HuH-7.5 (cell line): ENCODE measurements around the gene CPXM2.

Experiments used
- DNase-seq: peaks from one replicate; pipeline ENCODE4 v3.0.0; 2011; ENCODE audit warnings: low spot score

The CPXM2 gene

DNA sequence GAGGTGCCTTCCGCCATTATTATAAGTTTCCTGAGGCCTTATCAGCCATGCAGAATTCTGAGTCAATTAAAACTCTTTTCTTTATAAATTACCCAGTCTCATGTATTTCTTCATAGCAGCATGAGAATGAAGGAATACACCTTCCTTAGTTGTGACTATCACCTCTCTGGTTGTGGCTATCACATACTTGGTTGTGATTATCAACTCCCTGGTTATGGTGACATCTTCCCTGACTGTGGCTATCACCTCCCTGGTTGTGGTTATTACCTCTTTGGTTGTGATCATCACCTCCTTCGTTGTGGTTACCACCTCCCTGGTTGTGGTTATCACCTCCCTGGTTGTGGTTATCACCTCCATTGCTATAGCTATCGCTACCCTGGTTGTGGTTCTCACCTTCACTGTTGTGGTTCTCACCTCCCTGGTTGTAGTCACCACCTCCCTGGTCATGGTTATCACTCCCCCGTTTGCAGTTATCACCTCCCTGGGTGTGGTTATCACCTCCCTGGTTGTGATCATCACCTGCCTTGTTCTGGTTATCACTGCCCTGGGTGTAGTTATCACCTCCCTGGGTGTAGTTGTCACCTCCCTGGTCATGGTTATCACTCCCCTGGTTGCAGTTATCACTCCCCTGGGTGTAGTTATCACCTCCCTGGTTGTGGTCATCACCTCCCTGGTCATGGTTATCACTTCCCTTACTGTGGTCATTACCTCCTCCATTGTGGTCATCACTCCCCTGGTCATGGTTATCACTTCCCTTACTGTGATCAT, 119.5 kb downstream of the CPXM2 start:
- no peak for DNase-seq

DNA sequence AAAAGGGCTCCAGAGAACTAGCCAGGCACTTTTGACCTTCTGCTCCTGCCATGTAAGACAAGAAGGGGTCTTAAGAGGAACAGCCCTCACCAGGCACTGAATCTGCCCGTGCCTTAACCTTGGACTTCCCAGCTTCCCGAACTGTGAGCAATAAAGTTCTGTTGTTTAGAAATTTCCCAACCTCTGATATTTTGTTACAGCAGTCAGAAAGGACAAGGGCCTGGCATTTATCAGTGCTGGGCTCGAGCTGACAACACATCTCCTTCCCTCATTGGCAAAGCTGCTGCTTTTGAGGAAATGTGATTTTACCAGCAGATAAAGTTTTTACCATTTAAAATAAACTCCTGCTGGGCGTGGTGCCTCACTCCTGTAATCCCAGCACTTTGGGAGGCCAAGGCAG, 122.0 kb downstream of the CPXM2 start:
- no peak for DNase-seq

DNA sequence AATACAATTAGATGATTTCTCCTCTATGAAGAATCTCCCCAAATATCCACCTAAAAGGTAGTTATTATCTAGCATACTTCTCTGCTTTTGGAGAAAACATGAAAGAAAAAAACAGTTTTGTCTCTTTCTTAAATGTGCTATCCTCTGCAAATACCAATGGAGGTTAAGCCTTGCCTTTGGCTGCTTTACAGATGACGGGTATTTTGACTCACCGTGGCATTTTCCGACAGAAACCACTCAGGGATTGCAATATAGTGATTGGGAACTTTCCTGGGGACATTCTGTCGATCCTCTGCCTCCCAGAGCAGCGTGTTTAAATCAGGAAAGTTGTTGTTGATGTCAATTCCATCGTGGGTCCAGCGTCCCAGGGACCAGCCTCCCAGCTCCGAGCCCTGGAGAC, 124.8 kb downstream of the CPXM2 start:
- no peak for DNase-seq

DNA sequence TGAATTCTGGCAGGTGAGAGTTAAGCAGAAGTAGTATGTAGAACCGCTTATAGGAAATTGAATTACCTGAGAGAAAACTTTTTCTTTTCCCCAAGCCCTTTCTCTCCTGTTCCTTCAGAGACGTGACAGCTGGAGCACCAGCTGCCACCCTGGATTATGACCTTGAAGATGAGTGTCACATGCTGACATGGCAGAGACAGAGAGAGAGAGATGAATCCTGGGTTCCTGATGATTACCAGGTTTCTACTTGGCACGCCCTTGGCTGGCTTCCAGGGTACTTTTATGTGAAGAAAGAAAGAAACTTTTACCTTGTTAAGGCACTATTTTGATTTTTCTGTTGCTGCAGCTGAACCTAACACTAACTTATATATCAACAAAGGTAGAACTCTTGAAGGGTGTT, 125.6 kb downstream of the CPXM2 start:
- DNase-seq, result no peak

DNA sequence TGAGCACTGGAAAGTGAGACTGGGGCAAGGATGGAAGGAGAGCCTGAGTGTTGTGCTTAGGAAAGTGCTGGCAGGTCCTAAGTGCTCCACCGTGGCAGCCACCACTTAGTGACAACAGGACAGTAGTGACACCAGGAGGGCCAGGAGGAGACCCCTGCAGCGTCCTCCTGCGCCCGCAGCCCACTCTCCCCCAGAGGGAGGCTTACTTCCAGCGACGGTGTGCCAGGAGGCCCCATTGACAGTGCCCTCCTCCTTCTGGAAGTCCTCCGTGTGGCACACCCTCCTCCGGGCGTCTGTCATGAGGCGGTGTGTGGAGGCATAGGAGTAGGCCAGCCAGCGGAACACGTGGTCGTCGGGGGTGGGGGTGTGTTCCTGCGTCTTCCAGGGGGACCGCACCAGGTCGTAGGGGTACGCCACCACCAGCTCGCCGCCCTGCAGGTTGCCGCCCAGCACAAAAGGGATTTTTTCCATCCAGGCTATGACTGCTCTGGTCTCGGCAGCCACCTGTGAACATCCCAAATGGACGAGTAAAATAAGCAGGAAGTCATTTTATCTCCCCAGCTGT, 129.9 kb downstream of the CPXM2 start:
- DNase-seq, result no peak

DNA sequence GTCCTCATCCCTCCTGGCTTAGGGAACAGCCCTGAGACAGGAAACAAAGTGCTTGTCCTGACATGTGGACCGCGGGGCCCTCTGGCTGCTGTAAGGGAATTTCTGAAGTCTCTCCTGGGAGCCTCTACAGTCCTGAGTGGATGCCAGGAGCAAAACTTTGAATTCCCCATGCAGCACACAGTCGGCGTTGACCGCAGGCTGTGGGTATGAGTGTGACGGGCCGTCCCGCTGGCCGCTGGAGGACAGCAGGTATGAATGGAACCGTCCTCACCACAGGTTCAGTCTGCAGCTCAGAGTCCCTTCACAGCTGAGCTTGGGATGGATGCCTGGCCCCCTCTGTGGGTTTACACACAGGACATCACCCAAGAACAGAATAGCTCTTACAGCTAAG, 130.6 kb downstream of the CPXM2 start:
- DNase-seq, result no peak

DNA sequence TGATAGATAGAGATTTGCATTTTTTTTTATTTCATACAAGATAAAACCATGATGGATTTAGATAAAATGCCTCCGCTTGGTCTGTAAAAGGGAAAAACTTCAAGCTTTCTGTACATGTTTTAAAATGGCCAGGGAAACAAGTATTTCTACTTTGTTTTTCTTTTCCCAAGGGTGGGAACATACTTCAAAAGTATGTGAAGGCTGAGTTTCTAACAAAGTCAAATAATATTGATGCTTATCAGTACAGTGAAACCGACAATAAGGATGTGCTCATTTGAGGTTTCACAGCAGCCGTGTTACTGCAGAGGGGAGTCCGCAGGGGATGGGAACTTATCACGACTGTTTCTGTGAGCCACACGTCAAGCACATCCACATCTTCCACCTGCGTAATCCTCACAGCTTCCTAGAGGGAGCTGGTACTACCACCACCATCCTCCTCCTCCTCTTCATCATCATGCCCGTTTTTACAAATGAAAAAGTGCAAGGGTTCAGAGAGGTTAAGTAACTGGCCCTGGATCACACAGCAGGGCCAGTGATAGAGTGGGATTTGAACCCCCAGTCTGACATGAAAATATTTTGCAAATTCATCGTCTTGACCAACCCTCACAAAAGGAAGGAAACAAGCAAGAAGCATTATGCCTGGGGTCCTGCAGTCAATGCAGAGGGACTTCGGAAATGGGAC, 131.1 kb downstream of the CPXM2 start:
- no peak for DNase-seq

DNA sequence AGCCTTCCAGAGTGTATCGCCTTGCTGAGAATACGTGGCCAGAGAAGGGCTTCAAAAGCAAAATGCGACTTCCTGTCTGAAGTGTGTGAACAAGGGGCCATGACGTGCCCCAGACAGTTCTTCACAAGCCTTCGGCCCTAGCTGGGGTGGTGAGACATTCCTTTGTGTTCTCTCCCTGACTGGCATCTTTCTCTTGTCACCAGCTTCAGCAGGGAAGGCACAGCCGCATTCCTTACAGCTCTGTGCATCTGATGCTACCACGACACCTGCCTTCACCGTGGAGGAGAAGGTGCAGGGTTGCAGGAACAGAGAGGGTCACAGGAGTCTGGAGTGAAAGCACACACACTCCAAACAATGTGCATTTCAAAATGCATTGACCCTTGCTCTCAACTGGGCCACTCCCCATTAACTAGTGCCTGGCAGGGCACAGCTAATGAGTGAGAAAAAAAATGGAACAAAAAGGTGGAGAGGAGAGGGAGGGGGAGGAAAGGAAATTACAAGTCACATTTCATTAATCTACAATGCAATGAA, 132.0 kb downstream of the CPXM2 start:
- DNase-seq, result no peak

DNA sequence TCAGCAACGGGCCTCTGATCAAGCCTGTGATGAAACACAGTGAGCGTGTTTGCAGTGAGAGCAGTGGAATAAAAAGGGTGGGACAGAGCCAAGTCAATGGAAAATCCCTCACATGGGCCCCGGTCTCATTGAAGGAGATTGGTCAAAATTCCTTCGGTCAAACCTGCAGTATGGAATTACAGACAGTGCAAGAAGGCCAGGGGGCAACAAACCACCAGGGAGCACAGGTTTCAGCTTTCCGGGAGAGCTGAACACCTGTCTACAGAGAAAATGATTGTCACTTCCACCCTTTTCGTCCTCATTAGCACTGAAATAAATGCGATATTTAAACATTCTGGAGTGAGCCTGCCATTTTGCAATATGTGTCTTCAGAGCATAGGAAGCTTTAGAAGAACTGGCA, 132.6 kb downstream of the CPXM2 start:
- DNase-seq, result no peak

DNA sequence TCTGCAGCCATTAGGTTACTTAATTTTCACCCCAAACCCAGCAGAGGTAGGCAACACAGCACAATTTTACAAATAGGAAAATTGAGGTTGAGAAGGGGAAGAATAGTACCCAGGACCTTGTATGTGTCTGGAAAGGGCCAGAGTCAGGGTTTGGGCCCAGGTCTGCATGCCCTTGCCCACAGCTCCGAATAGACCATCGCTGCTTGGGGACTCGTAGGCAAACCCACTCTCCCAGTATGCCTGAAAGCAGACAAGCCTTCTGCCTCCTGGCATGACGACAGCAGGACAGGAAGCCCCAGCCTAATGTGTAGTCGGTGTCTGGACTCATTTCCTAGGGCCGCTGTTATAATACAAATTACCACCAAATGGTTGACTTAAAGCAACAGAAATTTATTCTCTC, 133.8 kb downstream of the CPXM2 start:
- DNase-seq, result no peak

DNA sequence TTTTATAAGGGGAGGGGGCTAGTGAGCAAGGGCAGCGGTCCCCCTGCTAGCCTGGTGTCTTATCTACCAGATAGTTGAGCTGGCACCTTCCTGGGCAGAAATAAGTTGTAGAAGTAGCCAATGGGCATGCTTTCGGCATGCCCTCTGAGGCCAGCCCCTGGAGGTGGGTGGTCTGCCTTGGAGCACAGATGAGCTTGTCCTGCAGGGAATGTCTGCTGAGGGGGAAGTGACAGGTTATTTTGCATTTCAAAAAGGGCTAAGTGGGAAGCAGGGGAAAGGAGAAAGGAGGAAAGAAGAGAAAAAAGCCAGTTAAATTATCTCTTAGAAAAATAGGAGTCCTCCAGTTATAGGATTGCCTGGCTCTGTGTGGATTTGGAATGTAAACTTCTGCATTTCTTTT, 136.5 kb downstream of the CPXM2 start:
- DNase-seq, result no peak

DNA sequence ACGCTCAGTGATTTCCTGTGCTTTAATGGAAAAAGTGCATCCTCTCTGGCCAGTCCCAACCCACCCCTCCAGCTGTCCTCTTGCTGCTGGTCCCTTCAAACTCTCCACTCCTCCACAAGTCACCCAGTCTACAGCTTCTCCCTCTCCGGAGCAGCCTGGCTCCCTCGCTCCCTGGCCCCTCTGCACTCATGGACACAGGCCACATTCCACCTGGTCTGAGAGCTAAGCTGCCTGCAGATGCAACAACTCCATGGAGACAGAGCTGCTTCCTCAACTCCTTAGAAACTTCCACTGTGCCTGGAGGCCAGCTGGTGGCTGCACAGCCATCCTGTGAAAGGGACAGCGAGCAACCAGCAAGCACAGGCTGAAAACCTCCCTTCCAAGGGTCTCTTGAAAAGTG, 137.5 kb downstream of the CPXM2 start:
- DNase-seq, result no peak

DNA sequence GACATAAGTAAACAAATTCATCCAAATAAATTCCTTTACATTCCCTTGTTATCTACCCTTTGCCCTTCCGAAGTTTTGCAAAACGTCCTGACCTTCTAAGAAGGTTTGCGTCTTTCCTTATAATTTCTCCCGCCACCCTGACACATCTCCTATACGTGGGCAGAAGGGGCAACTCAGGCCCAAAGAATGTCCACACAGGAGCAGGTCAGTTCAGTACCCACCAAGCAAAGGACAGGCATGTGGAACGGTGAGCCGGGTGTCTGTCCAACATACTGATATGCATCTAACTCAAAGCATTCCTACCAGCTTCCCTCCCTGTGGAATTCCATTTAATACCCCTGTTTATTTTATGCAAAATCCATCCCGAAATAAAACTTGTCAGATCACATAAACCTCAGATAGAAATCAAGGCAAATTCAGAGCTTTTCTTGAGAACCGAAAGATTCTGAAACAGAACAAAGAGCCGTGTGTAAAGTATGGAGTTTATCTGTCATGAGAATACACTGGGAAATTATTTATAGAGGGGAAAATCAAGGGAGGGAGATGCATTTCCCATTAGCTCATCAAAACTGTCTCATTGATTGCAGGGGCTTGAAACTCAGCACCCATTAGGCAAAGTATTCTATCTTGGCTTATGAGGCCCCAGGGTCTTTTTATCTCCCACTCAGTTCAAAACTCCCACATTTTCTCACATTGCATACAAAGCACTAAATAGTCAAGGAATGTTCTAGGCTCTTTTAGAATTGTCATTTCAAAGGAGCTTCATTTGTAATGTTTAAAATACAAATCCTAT, 140.1 kb downstream of the CPXM2 start:
- DNase-seq, result no peak

DNA sequence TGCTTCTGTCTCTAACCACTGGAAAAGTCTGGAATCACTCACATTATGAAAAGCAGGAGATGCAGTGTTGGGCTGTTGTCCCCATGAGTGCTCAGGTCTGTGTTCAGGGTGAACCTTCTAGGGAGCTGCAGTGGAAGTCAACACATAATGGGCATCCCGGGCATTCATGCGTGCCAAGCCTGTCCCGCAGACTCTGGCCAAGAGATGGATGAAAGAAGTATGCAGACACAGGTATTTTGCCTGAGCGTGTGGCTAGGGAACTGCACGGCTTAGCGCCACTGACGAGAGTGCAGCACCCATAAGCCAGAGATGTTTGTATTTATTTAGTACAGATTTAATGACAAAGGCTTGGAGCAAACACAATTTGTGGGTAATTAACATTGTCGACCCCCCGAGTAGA, 140.7 kb downstream of the CPXM2 start:
- DNase-seq, result no peak

DNA sequence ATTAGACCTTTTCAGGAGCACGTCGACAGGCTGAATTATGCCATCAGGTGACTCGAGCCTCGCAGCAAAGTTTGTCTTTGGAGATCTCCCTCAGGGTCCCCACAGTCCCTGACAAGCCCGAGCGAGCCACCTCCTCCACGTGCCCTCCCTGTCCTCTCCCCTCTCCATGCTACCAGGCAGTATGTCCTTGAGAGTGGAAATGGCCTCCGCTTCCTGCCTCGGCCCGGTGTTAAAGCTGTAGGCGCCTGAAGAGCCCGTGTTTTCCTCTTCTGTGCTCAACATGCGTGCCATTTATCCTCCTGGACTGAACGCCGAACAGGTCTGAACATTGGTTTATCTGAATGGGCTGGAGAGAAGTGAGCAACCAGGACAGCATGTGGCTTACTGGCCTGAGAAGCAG, 142.9 kb downstream of the CPXM2 start:
- no peak for DNase-seq

DNA sequence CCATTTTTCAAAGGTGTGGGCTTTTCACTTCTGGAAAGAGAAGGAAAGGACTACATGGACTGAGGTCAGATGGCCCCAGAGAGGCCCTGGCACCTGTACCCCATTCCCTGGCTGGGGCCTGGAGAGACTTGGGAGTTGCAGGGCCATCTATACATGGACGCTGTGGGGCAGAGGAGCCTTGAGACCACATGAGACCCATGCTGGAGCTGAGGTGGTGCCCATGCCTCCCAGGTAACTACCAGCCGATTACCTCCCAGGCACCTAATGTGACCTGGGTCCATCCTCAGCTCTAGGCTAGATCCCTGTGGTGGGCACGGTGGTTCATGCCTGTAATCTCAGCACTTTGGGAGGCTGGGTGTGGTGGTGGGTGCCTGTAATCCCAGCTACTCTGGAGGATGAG, 144.2 kb downstream of the CPXM2 start:
- DNase-seq, result no peak

DNA sequence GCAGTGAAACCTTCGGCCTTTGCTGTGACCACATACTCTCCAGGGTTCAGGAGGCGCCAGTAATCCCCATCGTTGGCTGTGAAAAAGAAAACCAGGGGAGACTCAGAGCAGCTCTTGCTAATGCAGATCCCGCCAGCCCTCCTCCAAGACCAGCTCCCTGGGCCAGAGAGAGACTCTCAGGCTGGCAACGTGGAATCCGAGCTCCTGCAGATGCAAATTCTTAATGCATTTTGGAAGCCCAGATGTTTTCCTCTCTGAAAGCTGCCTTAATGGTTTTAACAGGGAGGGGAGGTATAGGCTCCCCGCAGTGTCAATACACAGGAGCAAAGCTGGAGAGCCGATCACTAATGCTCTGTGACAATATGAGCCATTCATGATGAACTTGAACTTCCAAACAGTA, 144.7 kb downstream of the CPXM2 start:
- DNase-seq, result no peak

DNA sequence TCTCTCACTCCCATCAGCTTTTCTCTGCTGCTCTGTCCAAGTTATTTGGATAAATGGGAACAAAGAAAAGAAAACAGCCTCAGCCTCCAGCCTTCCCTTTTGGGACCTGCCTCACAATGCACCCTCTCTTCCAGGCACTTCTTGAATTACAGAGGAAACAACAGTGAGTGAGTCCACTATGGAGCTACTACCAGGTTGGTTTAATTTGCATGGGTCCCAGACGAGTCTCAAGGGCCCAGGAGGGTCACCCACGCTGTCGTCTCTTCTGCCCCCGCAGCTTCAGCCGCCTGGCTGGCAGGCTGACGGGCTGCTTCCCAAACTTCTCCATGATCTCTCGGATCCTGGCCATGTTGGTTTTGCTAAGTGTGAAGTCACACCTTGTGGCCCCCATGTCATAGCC, 145.1 kb downstream of the CPXM2 start:
- no peak for DNase-seq

DNA sequence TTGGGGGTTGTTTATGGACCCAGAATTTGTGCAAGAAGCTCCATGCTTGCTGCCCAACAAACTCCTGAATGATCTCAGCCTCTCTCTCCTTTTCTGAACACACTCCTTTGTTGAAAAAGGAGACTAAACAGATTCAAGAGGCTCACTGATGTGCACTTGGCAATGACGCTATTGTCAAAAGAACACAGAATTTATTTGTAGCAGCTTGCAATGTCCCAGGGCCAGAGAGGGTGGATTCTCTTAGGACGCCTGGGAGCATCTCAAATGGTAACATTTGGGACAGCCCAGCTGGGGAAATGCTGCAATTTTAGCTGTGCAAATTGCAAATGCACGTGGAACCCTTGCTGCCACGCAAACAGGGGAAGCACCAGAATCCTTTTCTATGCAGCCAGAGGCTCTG, 145.5 kb downstream of the CPXM2 start:
- no peak for DNase-seq

DNA sequence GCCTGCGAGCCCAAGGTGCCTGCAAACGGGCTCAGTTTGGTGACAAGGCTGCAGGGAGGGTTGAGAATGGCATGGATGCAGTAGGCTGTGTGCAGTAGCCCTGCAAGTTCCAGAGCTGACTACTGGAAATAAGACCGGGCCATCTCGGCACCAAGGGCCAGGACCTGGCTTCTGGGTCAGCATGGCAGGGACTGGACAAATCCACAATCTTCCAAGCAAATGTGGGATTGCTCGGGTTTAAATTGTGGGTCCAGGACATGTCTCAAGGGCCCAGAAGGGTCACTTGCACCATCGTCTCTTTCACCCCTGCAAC, 147.4 kb downstream of the CPXM2 start:
- no peak for DNase-seq

DNA sequence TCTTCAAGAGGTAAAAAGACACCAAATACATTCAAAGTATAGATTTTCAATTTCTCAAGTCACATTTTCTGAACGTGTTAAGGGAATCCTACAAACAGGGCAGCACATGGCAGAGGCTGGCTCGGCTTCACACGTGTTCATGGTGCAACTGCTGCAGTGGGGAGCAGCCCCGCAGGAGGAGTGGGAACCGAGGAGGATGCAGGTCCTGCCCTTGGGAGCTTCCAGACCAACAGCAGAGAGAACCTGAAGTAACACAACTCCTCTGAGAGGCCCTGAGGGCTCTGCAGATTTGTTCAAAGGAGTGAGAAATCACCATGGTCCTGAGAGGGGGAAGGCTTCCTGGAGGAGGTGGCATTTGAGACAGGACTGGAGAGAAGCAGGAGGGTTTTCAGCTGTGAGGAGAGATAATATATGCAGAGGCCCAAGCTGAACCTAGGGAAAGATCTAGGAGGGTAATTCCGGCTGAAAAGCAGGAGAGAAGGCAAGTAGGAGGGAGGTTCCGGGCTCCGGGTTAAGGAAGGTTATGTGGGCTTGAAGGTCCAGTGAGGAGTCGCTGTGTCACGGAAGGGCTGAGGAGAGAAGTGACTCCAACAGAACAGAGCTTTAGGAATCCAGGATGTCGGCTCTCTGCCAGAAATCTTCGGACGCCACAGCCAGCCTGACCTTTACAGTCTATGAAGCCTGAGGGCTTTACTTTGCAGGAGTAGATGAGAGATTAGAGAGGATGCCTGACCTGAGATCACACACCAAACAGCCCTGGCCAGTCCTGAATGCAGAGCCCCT, 148.0 kb downstream of the CPXM2 start:
- DNase-seq, result no peak
